CD4-positive, CD25-positive, alpha-beta regulatory T cell (primary cell): ENCODE results near the gene ITPKB. TPM values are rescaled to one million over a fixed set of nuclear protein-coding genes. Genes with fewer than 3 reads are reported as not detected.

Source experiments
- ATAC-seq, 2 donors: fragments of 150-1000 bp; cut with Tn5 transposase; one replicate each; pipeline ENCODE4 v1.10.0; 2021; ENCODE audit warnings: low read depth in 2 of 2, moderate number of reproducible peaks in 2 of 2, moderate library complexity in 1 of 2
- DNase-seq, 3 donors: peaks; one replicate each; pipeline versions ENCODE4 v3.0.0 to v3.0.0-alpha.2; 2012 to 2022; ENCODE audit warnings: mixed read lengths in 1 of 3
- H3K27ac ChIP-seq: one replicate; pipeline ENCODE4 v1.7.0; 2013; ENCODE audit warnings: mild to moderate bottlenecking, low read length; ENCODE audit not compliant: insufficient read depth, poor library complexity, severe bottlenecking
- H3K27me3 ChIP-seq: one replicate; pipeline ENCODE4 v1.7.0; 2013; ENCODE audit warnings: low read length; ENCODE audit not compliant: control insufficient read depth, insufficient read depth
- H3K36me3 ChIP-seq: one replicate; pipeline ENCODE4 v1.7.0; 2013; ENCODE audit warnings: mild to moderate bottlenecking, low read length, moderate library complexity; ENCODE audit not compliant: control insufficient read depth, insufficient read depth
- H3K4me1 ChIP-seq: 2 replicates; pipeline ENCODE4 v1.7.0; 2013; ENCODE audit warnings: mild to moderate bottlenecking, low read length; ENCODE audit not compliant: insufficient read depth, control insufficient read depth, poor library complexity, severe bottlenecking
- H3K4me3 ChIP-seq: one replicate; pipeline ENCODE4 v1.7.0; 2013; ENCODE audit warnings: low read depth, mild to moderate bottlenecking, low read length, moderate library complexity
- H3K9me3 ChIP-seq, 2 experiments: 1 replicate in 1 of 2; 2 replicates in 1 of 2; pipeline ENCODE4 v1.7.0; 2013; ENCODE audit warnings: low read length in 2 of 2, mild to moderate bottlenecking in 1 of 2, moderate library complexity in 1 of 2; ENCODE audit not compliant: control insufficient read depth in 2 of 2
- H3K27ac Mint-ChIP-seq, 3 donors: one replicate each; pipeline ENCODE4 v1.8.0; 2020 to 2022; ENCODE audit warnings: mild to moderate bottlenecking in 3 of 3, mixed read lengths in 3 of 3, moderate library complexity in 2 of 3
- H3K27me3 Mint-ChIP-seq: one replicate; pipeline ENCODE4 v1.8.0; 2022; ENCODE audit warnings: mild to moderate bottlenecking, mixed read lengths
- H3K36me3 Mint-ChIP-seq: one replicate; pipeline ENCODE4 v1.8.0; 2020; ENCODE audit warnings: mixed read lengths
- H3K4me1 Mint-ChIP-seq, 4 donors: one replicate each; pipeline ENCODE4 v1.8.0; 2020 to 2022; ENCODE audit warnings: mixed read lengths in 4 of 4, mild to moderate bottlenecking in 1 of 4
- H3K4me3 Mint-ChIP-seq, 4 donors: one replicate each; pipeline ENCODE4 v1.8.0; 2020 to 2022; ENCODE audit warnings: mild to moderate bottlenecking in 4 of 4, mixed read lengths in 4 of 4, moderate library complexity in 3 of 4
- H3K9me3 Mint-ChIP-seq, 7 donors: one replicate each; pipeline ENCODE4 v1.8.0; 2020 to 2022; ENCODE audit warnings: mixed read lengths in 7 of 7, mild to moderate bottlenecking in 3 of 7, moderate library complexity in 2 of 7
- polyA plus RNA-seq, 4 donors: library from polyadenylated mRNA; unstranded; fragments of 300-500 nt; fragmentation: Illumina TruSeq; gene quantifications; one replicate each; pipeline ENCODE4 v1.2.3, GENCODE V29; 2021
- total RNA-seq: library from RNA; stranded (reverse); gene quantifications from one replicate; pipeline ENCODE4 v1.2.3, GENCODE V29; 2022

ITPKB gene
- total and polyA plus RNA-seq, 5 donors from 2014 or later, result 38.5 to 216 (median 48.0) TPM

DNA sequence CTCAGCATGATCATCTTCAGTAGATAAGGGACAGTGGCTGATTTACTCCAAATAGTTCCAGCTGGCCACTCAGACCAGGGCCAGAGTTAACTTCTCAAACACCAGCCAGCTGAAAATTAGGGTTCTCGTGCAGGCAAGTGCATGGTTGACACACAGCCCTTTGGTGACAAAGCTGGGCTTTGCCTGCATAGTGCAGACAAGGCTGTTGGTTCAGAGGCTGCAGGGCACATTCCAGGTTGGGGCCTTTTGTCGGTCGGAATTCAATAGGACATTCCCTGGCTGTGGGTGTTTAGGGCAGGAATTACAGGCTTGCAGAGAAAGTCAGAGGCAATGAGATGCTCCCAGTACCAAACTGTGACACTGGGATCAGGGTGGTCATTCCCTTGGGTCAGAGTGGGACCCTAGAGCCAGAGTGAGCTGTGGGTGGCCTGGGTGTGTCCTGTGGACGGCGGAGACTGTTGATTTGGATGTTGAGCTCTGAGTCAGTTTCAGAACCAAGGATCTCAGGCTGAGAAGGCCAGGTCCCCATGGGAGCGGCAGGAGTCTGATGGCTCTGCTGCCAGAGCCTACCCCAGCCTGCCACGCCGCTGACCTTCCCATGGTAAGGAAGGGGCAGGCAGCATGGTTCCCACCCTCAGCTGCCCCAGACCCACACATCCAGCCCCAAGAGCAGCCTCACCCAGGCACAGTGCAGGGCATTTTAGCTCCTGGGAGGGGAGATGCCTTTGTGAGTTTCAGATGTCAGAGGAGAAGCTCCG is 134.3 kb downstream of the ITPKB start:
- Histone ChIP-seq H3K4me3 (no peak overlapping the region), H3K27me3 (no peaks in the 10 kb centered on the region), H3K9me3 (no peaks in the 10 kb centered on the region), H3K27ac (no peak overlapping the region), H3K4me1 (no peaks in the 10 kb centered on the region), H3K36me3 (no peaks in the 10 kb centered on the region)
- peaks cover 9% of the 10 kb centered on the region for H3K27me3 Mint-ChIP-seq
- H3K36me3 Mint-ChIP-seq, result no peaks in the 10 kb centered on the region
- no peak for ATAC-seq
- peaks cover 0 to 6% (median 0%) of the 10 kb centered on the region in 4 donors for H3K4me1 Mint-ChIP-seq
- no peaks in the 10 kb centered on the region for H3K9me3 Mint-ChIP-seq
- H3K27ac Mint-ChIP-seq, result no peak overlapping the region
- DNase-seq, result no peak
- H3K4me3 Mint-ChIP-seq, result no peak overlapping the region

DNA sequence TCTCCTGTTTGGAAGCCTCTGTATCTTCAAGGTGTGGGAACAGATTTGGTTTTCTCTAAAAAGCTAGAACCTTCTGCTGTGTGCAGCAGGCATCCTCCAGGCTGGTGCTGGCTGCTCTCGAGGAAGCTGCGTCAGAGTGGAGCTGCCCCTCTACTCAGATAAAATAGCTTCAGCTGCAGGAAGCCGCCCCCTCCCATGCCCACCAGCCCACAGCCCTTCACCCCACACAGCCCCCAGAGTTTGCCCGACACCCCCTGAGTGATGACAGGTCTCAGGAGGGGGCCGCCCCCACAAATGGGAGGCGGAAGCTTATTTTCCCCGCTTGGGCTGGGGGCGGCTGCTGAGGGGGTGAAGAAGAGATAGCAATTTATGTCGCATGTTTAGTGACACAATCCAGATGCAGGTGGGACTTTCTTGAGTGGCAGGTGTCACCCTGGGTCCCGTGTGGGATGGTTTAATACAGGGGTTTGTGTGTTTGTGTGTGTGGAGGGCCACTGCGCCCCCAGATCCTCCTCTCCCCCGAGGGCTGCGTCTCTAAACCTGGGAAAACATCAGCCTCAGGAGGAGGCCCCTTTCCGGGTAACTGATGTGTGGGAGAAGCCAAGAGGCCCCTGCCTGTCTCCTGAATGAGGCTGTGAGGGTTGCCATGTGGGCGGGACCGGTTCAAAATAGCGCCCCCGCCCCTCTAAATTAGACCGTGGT is 135.1 kb downstream of the ITPKB start:
- Mint-ChIP-seq H3K9me3 (no peaks in the 10 kb centered on the region), H3K27me3 (peaks cover 3% of the 10 kb centered on the region), H3K27ac (no peak overlapping the region), H3K4me1 (no peaks in the 10 kb centered on the region), H3K4me3 (no peak overlapping the region), H3K36me3 (no peaks in the 10 kb centered on the region)
- ATAC-seq, result no peak
- H3K36me3 ChIP-seq, result no peaks in the 10 kb centered on the region
- H3K9me3 ChIP-seq, result no peaks in the 10 kb centered on the region
- H3K4me1 ChIP-seq, result no peaks in the 10 kb centered on the region
- H3K27ac ChIP-seq, result no peak overlapping the region
- no peaks in the 10 kb centered on the region for H3K27me3 ChIP-seq
- no peak overlapping the region for H3K4me3 ChIP-seq
- no peak for DNase-seq

DNA sequence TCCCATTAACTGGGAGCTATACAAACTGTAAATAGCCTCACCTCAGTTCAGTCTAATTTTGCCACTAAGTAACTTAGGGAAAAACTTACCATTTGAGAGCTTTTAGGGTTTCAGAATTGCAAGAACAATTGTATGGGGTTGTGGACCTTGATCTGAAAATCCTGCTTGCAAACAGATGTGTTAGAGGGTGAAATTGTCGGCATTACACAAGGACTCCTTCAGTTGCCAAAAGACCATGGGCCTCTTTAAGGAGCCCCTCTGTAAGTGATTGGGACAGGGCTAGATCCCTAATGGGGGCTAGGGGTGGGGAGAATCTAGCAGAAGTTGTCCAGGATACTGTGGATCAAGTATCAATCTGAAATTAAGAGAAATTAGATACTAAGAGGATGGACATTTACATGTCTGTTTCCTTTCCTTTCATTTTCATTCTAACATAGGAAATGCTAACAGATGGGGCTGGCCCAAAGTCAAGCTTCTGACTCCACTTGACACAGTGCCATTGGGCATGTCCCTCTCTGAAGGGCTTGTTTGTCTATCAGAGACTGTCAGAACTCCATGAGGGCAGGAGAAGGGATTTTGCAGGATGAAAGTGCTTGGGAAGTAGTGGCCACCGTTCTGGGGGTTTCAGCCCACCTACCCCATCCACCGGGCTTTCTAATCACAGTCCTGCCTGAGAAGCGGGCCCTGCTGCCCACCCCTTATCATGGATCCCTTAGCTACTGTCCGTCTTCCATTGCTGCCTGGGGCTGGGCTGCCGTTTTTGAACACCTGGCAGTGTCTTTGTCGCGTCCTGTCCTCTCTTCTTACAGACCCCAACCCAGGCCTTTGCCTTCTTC is 135.8 kb downstream of the ITPKB start:
- H3K27me3 Mint-ChIP-seq, result peaks cover 5% of the 10 kb centered on the region
- ATAC-seq (no peak), DNase-seq (no peak)
- Histone ChIP-seq H3K27ac (no peak overlapping the region), H3K4me1 (no peaks in the 10 kb centered on the region), H3K4me3 (no peak overlapping the region), H3K36me3 (no peaks in the 10 kb centered on the region), H3K9me3 (no peaks in the 10 kb centered on the region), H3K27me3 (no peaks in the 10 kb centered on the region)
- no peaks in the 10 kb centered on the region for H3K9me3 Mint-ChIP-seq
- no peak overlapping the region for H3K27ac Mint-ChIP-seq
- no peaks in the 10 kb centered on the region for H3K4me1 Mint-ChIP-seq
- no peaks in the 10 kb centered on the region for H3K36me3 Mint-ChIP-seq
- no peak overlapping the region for H3K4me3 Mint-ChIP-seq

DNA sequence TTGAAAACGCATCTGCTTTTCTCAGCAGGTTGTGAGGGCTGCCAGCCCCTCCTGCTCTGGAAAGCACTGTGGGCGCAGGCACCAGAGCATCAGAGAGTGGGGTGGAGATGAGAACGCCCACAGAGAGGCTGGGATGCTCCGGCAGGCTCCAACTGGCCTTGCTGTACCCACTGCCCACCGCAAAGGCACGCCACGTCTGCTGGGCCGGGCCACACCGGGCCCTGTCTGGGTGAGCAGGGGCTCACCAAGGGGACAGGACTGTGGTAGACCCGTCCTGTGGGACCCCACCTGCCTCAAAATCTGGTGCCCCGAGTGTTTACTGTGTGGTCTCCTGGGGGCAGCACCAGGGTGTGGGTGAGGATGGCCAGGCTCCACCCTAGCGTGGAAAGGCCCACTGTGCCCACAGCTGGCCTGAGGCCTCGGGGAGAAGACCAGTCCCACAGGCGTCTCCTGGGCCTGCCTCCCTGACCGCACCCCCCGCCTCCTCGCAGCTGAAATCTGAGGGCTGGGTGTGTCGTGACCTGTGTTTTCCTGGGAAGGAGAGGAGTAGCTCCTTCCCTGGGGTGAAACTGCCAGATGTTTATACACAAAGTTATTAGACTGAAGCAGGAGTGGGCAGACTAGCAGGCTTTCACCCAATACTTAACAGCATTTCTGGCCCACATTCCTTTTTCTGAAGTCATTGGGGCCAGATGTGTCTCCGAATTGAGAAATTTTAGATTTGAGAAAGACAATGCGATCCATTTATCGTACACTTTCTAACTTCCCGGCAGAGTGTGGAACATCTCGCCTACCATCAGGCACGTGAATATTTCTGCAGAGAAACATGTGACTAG is 136.7 kb downstream of the ITPKB start:
- no peaks in the 10 kb centered on the region for H3K4me1 ChIP-seq
- Mint-ChIP-seq H3K27ac (no peak overlapping the region), H3K4me3 (no peak overlapping the region), H3K4me1 (no peaks in the 10 kb centered on the region), H3K9me3 (no peaks in the 10 kb centered on the region), H3K36me3 (no peaks in the 10 kb centered on the region), H3K27me3 (peaks cover 5% of the 10 kb centered on the region)
- H3K9me3 ChIP-seq, result no peaks in the 10 kb centered on the region
- H3K36me3 ChIP-seq, result no peaks in the 10 kb centered on the region
- H3K4me3 ChIP-seq, result no peak overlapping the region
- no peaks in the 10 kb centered on the region for H3K27me3 ChIP-seq
- no peak for ATAC-seq
- no peak for DNase-seq
- H3K27ac ChIP-seq, result no peak overlapping the region

DNA sequence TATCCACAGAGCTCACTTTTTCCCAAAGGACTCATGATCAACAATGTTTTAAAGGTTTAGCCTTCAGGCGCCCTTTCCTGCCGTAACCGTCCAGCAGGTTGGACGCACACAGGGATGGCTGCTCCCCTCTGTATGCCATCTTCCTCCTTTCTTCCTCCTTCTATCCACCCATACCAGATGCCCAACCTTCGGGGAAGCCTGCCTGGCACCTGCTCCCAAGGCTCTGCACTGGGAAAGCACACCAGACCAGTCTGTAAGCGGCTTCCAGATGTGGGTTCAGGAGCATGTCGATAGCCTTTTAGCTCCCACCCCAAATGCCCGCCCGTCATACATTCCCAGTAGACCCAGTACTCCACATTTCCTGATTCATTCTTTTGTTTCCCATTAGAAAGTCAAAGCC is 137.6 kb downstream of the ITPKB start:
- no peak overlapping the region for H3K27ac ChIP-seq
- H3K27me3 Mint-ChIP-seq, result peaks cover 5% of the 10 kb centered on the region
- no peaks in the 10 kb centered on the region for H3K9me3 ChIP-seq
- H3K4me3 ChIP-seq, result no peak overlapping the region
- H3K36me3 Mint-ChIP-seq, result no peaks in the 10 kb centered on the region
- H3K9me3 Mint-ChIP-seq, result peaks cover 0 to 1% (median 0%) of the 10 kb centered on the region in 7 donors
- H3K4me1 ChIP-seq, result no peaks in the 10 kb centered on the region
- H3K4me1 Mint-ChIP-seq, result no peaks in the 10 kb centered on the region
- no peak overlapping the region for H3K4me3 Mint-ChIP-seq
- H3K27ac Mint-ChIP-seq, result peak overlapping the region in 1 of 3 donors; percentile 77
- H3K36me3 ChIP-seq, result no peaks in the 10 kb centered on the region
- ATAC-seq, result no peak
- no peak for DNase-seq
- H3K27me3 ChIP-seq, result no peaks in the 10 kb centered on the region

DNA sequence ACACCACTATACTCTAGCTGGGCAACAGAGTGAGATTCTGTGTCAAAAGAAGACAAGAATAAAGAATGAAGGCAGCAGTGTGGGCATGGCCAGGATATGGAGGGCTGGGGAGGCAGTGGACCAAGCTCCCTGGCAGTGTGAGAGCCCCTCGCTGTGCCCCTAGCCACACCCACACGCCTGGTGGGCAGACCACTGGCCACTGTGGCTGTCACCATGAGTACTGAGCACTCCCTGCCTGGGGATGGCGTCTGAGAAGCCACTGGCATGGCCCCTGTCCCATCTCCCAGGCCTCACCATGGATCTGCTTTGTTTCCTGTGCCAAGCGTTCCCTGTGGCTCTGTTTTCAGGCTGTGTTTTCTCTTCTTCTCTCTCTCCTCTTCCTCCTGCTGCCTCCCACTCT is 138.8 kb downstream of the ITPKB start:
- no peak overlapping the region for H3K27ac ChIP-seq
- Mint-ChIP-seq H3K9me3 (peaks cover 0 to 3% (median 0%) of the 10 kb centered on the region in 7 donors), H3K4me1 (peaks cover 0 to 2% (median 0%) of the 10 kb centered on the region in 4 donors), H3K27ac (no peak overlapping the region), H3K27me3 (peaks cover 5% of the 10 kb centered on the region), H3K4me3 (no peak overlapping the region), H3K36me3 (no peaks in the 10 kb centered on the region)
- H3K36me3 ChIP-seq, result no peaks in the 10 kb centered on the region
- H3K9me3 ChIP-seq, result no peaks in the 10 kb centered on the region
- DNase-seq, result no peak
- H3K4me3 ChIP-seq, result no peak overlapping the region
- no peaks in the 10 kb centered on the region for H3K4me1 ChIP-seq
- H3K27me3 ChIP-seq, result no peaks in the 10 kb centered on the region
- no peak for ATAC-seq

DNA sequence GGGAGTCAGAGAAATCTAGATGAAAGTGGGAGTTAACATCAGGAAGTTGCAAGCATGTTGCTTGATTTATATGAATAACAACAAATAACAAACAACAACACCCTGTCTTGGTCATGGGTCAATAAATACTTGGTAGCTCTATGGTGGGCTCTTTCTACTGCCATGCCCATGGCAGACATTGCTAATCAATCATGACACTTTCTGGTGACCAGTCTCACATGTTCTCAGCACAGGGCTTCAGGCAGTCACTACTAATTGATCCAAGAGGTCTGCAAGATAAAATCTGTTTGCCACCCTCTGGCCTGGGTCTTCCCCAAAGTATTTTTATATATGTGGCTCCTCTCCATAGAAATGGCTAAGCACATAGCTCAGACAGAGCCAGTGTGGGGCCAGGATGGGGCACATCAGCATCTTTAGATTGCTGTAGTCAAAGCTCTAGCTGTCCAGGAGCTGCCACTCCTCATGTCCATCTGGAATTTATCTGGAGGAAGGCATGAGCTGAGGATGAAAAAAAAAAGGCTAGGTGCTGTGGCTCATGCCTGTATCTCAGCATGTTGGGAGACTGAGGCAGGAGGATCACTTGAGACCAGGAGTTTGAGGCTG is 139.3 kb downstream of the ITPKB start:
- Mint-ChIP-seq H3K4me3 (no peak overlapping the region), H3K27me3 (peaks cover 5% of the 10 kb centered on the region), H3K4me1 (peaks cover 0 to 2% (median 0%) of the 10 kb centered on the region in 4 donors), H3K27ac (no peak overlapping the region), H3K9me3 (peaks cover 0 to 3% (median 0%) of the 10 kb centered on the region in 7 donors), H3K36me3 (no peaks in the 10 kb centered on the region)
- H3K27ac ChIP-seq, result no peak overlapping the region
- H3K4me1 ChIP-seq, result no peaks in the 10 kb centered on the region
- no peak for ATAC-seq
- H3K27me3 ChIP-seq, result no peaks in the 10 kb centered on the region
- no peaks in the 10 kb centered on the region for H3K9me3 ChIP-seq
- H3K4me3 ChIP-seq, result no peak overlapping the region
- no peak for DNase-seq
- no peaks in the 10 kb centered on the region for H3K36me3 ChIP-seq
